ENCODE measurements around the gene TMEM212. TPM values are rescaled to one million over a fixed set of nuclear protein-coding genes. Genes with fewer than 3 reads are reported as not detected.
"Not testable (repeated sequence)": the region's sequence is repeated elsewhere in the genome, so short reads cannot be mapped to it uniquely, and the experiment has no call there.

TMEM212 gene
- total RNA-seq, 1 experiment from 2014 or later = not detected

GRCh38 chr3:171890398-171890797 is 47.2 kb downstream of the TMEM212 start:
- DNase-seq (ENCODE audit: low read depth) = no peak

- no peak for DNase-seq (ENCODE audit: low read depth)
Measured at GRCh38 chr3:171892457-171892856, 49.3 kb downstream of the TMEM212 start.

DNA sequence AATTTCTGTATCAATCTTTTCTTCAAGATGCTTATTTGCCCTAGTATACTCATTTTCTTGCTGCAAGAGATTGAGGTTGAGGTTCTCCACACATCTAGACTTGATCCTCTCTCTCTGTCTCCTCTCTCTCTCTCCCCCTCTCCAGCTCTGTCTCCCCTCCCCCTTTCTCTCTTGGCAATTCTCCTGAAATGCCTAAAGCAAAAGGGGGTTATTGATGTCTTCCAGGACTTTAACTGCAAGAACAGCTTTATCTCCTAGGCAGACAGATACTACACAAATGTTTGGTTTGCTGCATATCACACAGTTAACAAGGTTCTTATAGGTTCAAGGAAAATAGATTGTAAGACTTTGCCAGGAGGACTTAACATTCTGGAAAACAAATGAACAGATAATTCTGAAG is 52.1 kb downstream of the TMEM212 start:
- no peak for DNase-seq (ENCODE audit: low read depth)

- no peak for DNase-seq (ENCODE audit: low read depth)
Measured at GRCh38 chr3:171895900-171896299, 52.8 kb downstream of the TMEM212 start.

GRCh38 chr3:171896316-171896715 is 53.2 kb downstream of the TMEM212 start:
- DNase-seq (ENCODE audit: low read depth) = no peak

DNA sequence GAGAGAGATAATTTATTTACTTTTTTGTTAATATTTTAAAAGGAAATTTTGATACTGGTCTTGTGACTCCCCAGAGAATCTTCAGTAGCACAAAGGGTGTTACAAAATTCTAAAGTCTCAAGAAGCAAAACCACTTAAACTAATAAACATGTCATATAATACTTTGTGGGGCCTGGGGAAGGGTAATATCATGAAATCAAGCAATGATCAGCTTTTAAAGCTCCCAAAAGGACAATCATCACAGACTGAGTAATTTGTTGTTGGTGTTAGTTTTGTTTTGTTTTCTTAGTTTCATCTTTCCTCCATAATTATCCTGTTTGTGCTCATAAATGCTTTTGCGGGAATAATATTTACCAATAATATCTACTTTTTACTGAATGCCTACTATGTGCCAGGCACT is 55.0 kb downstream of the TMEM212 start:
- DNase-seq (ENCODE audit: low read depth) = no peak

GRCh38 chr3:171900446-171900845 is 57.3 kb downstream of the TMEM212 start:
- no peak for DNase-seq (ENCODE audit: low read depth)

- DNase-seq (ENCODE audit: low read depth) = no peak
Measured at GRCh38 chr3:171901615-171902312, 58.6 kb downstream of the TMEM212 start.

DNA sequence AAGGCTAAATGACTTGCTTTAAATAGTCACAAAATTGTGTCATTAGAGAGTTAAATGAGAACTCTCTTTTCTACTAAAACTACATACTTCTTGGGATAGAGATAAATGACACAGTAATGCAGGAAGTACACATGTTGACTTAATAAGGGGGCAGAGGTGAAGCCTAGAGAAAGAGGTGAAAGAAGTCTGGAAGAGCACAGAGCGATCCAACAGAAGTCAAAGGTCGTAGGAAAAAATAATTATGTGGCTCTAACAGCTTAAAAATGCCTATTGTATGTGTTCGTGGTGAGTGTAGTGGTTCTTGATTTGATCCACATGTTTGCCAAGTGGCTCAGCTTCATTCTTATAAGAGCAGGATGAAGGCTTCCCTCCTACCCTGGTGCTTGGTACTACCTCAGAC is 61.7 kb downstream of the TMEM212 start:
- peak; percentile 13 for DNase-seq (ENCODE audit: low read depth)

- not testable (repeated sequence) for DNase-seq (ENCODE audit: low read depth)
Measured at GRCh38 chr3:171906503-171906902, 63.4 kb downstream of the TMEM212 start.

DNA sequence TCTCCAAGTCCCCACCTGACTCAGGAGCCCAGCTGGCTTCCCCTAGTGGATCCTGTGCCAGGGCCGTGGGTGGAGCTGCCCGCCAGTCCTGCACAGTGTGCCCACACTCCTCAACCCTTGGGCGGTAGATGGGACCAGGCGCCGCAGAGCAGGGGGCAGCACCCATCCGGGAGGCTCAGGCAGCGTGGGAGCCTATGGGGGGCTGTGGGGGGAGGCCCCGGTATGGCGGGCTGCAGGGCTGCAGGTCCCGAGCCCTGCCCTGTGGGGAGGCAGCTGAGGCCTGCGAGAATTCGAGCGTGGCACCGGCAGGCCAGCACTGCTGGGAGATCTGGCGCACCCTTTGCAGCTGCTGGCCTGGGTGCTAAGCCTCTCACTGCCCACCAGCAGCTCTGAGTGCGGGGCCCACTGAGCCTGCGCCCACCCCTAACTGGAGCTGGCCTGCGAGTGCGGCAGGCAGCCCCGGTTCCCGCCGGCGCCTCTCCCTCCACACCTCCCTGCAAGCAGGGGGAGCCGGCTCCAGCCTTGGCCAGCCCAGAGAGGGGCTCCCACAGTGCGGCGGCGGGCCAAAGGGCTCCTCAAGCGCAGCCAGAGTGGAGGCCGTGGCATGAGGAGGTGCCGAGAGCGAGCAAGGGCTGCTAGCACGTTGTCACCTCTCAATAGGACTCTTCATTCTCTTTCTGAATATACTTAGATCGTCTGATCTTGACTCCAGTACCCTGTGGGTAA is 64.0 kb downstream of the TMEM212 start:
- DNase-seq (ENCODE audit: low read depth) = no peak

GRCh38 chr3:171907761-171908160 is 64.6 kb downstream of the TMEM212 start:
- DNase-seq (ENCODE audit: low read depth) = no peak

DNA sequence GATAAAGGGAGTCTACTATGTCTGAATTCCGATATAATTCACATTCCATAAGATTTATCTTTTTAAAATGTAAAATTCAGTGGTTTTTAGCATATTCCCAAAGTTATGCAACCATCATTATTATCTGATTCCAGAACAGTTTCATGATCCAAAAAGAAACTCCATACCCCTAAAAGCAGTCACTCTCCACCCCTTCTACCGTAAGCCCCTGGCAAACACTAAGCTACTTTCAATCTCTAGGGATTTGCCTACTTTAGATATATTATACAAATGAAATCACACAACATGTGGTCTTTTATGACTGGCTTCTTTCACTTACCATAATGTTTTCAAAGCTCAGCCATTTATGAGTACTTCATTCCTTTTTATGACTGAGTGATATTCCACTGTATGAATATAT is 65.6 kb downstream of the TMEM212 start:
- DNase-seq (ENCODE audit: low read depth) = no peak

Other genes starting within 250 kb of the TMEM212 start
- gene PLD1, start 32.9 kb upstream of the TMEM212 start, total RNA-seq (2014; rRNA removed; shearing (Covaris generic)) = 7.6 and 7.8 TPM in 2 replicates
- gene FNDC3B, start 196.2 kb downstream of the TMEM212 start, total RNA-seq (2014; rRNA removed; shearing (Covaris generic)) = 55.0 and 79.0 TPM in 2 replicates